HEK293 (cell line): ENCODE measurements around the gene CTNNA2.

Source experiments
- YY1 ChIP-seq: fragments of 450-650 bp; formaldehyde crosslinking; IDR thresholded peaks from 2 replicates; pipeline ENCODE4 v1.5.1; 2018; ENCODE audit warnings: missing biosample characterization, missing genetic modification characterization
- ZFP69B ChIP-seq: fragments of 450-650 bp; formaldehyde crosslinking; IDR thresholded peaks from 2 replicates; pipeline ENCODE4 v1.5.1; 2016; ENCODE audit warnings: missing biosample characterization, missing genetic modification characterization
- ZNF24 ChIP-seq: fragments of 450-650 bp; formaldehyde crosslinking; IDR thresholded peaks from 2 replicates; pipeline ENCODE4 v1.5.1; 2016; ENCODE audit warnings: missing biosample characterization, missing genetic modification characterization
- ZNF274 ChIP-seq, 2 experiments: fragments of 200-500 bp in 1 of 2; fragments of 450-650 bp in 1 of 2; sonication (Bioruptor generic) in 1 of 2; formaldehyde crosslinking in 1 of 2; IDR thresholded peaks; 2 replicates each; pipeline versions ENCODE4 v1.5.1 to v1.6.1; 2014 to 2016; ENCODE audit warnings: borderline replicate concordance in 1 of 2, inconsistent platforms in 1 of 2, low read length in 1 of 2, missing biosample characterization in 1 of 2, missing genetic modification characterization in 1 of 2
- ZNF548 ChIP-seq: fragments of 450-650 bp; formaldehyde crosslinking; IDR thresholded peaks from 2 replicates; pipeline ENCODE4 v1.5.1; 2016; ENCODE audit warnings: missing biosample characterization, missing genetic modification characterization
- ZNF629 ChIP-seq: fragments of 450-650 bp; formaldehyde crosslinking; IDR thresholded peaks from 2 replicates; pipeline ENCODE4 v1.5.1; 2017; ENCODE audit warnings: missing biosample characterization, missing genetic modification characterization
- TF ChIP-seq, protein P1 (sequence below): fragments of 450-650 bp; formaldehyde crosslinking; IDR thresholded peaks from 2 replicates; pipeline ENCODE4 v1.5.1; 2016; ENCODE audit warnings: missing biosample characterization, missing genetic modification characterization
- TF ChIP-seq, protein P2 (sequence below): fragments of 450-650 bp; formaldehyde crosslinking; IDR thresholded peaks from 2 replicates; pipeline ENCODE4 v1.5.1; 2016; ENCODE audit warnings: missing biosample characterization, missing genetic modification characterization

DNA sequence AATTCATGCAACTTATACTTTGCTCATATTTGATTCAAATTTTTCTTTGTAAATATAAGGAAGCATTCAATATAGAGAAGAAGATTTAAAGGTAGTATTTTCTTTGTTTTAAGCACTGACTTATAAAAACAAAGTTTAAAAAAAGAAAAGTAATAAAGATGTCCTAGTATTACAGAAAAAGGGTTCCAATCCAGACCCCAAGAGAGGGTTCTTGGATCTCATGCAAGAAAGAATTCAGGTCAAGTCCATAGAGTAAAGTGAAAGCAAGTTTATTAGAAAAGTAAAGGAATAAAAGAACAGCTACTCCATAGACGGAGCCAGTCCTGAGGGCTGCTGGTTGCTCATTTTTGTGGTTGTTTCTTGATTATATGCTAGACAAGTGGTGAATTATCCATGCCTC lies 267.9 kb downstream of the CTNNA2 start:
- TF ChIP-seq ZNF629 (tag by site-specific recombination): no peak
- TF ChIP-seq ZNF274 (IDR thresholded peaks at IDR 0.05; ENCODE audit: low read length): no peak
- TF ChIP-seq ZNF274 (tag by site-specific recombination; IDR thresholded peaks at IDR 0.05; ENCODE audit: borderline replicate concordance): no peak
- TF ChIP-seq, protein P1, sequence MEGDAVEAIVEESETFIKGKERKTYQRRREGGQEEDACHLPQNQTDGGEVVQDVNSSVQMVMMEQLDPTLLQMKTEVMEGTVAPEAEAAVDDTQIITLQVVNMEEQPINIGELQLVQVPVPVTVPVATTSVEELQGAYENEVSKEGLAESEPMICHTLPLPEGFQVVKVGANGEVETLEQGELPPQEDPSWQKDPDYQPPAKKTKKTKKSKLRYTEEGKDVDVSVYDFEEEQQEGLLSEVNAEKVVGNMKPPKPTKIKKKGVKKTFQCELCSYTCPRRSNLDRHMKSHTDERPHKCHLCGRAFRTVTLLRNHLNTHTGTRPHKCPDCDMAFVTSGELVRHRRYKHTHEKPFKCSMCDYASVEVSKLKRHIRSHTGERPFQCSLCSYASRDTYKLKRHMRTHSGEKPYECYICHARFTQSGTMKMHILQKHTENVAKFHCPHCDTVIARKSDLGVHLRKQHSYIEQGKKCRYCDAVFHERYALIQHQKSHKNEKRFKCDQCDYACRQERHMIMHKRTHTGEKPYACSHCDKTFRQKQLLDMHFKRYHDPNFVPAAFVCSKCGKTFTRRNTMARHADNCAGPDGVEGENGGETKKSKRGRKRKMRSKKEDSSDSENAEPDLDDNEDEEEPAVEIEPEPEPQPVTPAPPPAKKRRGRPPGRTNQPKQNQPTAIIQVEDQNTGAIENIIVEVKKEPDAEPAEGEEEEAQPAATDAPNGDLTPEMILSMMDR (tag by site-specific recombination): no peak
- no peak for TF ChIP-seq YY1
- no peak for TF ChIP-seq ZFP69B
- TF ChIP-seq, protein P2, sequence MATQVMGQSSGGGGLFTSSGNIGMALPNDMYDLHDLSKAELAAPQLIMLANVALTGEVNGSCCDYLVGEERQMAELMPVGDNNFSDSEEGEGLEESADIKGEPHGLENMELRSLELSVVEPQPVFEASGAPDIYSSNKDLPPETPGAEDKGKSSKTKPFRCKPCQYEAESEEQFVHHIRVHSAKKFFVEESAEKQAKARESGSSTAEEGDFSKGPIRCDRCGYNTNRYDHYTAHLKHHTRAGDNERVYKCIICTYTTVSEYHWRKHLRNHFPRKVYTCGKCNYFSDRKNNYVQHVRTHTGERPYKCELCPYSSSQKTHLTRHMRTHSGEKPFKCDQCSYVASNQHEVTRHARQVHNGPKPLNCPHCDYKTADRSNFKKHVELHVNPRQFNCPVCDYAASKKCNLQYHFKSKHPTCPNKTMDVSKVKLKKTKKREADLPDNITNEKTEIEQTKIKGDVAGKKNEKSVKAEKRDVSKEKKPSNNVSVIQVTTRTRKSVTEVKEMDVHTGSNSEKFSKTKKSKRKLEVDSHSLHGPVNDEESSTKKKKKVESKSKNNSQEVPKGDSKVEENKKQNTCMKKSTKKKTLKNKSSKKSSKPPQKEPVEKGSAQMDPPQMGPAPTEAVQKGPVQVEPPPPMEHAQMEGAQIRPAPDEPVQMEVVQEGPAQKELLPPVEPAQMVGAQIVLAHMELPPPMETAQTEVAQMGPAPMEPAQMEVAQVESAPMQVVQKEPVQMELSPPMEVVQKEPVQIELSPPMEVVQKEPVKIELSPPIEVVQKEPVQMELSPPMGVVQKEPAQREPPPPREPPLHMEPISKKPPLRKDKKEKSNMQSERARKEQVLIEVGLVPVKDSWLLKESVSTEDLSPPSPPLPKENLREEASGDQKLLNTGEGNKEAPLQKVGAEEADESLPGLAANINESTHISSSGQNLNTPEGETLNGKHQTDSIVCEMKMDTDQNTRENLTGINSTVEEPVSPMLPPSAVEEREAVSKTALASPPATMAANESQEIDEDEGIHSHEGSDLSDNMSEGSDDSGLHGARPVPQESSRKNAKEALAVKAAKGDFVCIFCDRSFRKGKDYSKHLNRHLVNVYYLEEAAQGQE (tag by site-specific recombination): no peak
- TF ChIP-seq ZNF24 (tag by site-specific recombination): no peak
- TF ChIP-seq ZNF548 (tag by site-specific recombination): no peak
